Measurements from ENCODE around the gene MED17.

GRCh38 chr11:93791493-93791892 lies 7.4 kb downstream of the MED17 start:
- TF ChIP-seq CTCF (IDR thresholded peaks at IDR 0.05), result no peak
- no peak for TF ChIP-seq POLR2A (IDR thresholded peaks at IDR 0.05)

All from right lobe of liver (tissue), 4 donors.